ENCODE data around the gene ARID1B. TPM values are rescaled to one million over a fixed set of nuclear protein-coding genes. Genes with fewer than 3 reads are reported as not detected.

Gene ARID1B
- total and polyA plus RNA-seq, 8 donors: 16.2 to 68.0 (median 42.5) TPM

- no peak for ATAC-seq
- TF ChIP-seq CTCF (IDR thresholded peaks at IDR 0.05): no peak
- H3K36me3 ChIP-seq: no peaks in the 10 kb centered on the region
- 89 to 90% methylated on average over 7 of the region's 7 CpGs for WGBS, 2 donors
- FAIRE-seq: no peak
- no peak overlapping the region for H3K4me3 ChIP-seq
- no peaks in the 10 kb centered on the region for H3K9me3 ChIP-seq
- intact Hi-C loops (cut with DNase I): loop anchor here in 2 of 3 donors (10.0 kb wide), 2 partner anchors 112 to 162 kb away; no protein-coding TSS in a partner anchor
- no peak for DNase-seq
- no peak overlapping the region for H3K27ac ChIP-seq
- no peaks in the 10 kb centered on the region for H3K27me3 ChIP-seq
- H3K4me1 ChIP-seq: peaks cover 18 to 41% (median 29%) of the 10 kb centered on the region in 3 donors
Measured at GRCh38 chr6:156946370-156946936, 169.3 kb downstream of the ARID1B start.

- Histone ChIP-seq H3K36me3 (no peaks in the 10 kb centered on the region), H3K4me1 (peaks cover 7 to 24% (median 22%) of the 10 kb centered on the region in 3 donors), H3K9me3 (no peaks in the 10 kb centered on the region), H3K4me3 (no peak overlapping the region), H3K27ac (no peak overlapping the region), H3K27me3 (no peaks in the 10 kb centered on the region)
- TF ChIP-seq CTCF (IDR thresholded peaks at IDR 0.05): no peak
- DNase-seq (no peak), FAIRE-seq (no peak), ATAC-seq (no peak)
- intact Hi-C loops (cut with DNase I): loop anchor here in 2 of 3 donors (10.0 kb wide), 2 partner anchors 113 to 163 kb away; no protein-coding TSS in a partner anchor
- WGBS, 2 donors: 98 to 99% methylated on average over 6 of the region's 6 CpGs
Measured at GRCh38 chr6:156948277-156948676, 171.1 kb downstream of the ARID1B start.

GRCh38 chr6:156948807-156949206 lies 171.6 kb downstream of the ARID1B start:
- 59 to 66% methylated on average over 2 of the region's 2 CpGs for WGBS, 2 donors
- Histone ChIP-seq H3K9me3 (no peaks in the 10 kb centered on the region), H3K4me3 (no peak overlapping the region), H3K4me1 (peaks cover 7 to 28% (median 21%) of the 10 kb centered on the region in 3 donors), H3K36me3 (no peaks in the 10 kb centered on the region), H3K27me3 (no peaks in the 10 kb centered on the region), H3K27ac (no peak overlapping the region)
- TF ChIP-seq CTCF (IDR thresholded peaks at IDR 0.05): no peak
- intact Hi-C loops (cut with DNase I): loop anchor here in 2 of 3 donors (10.0 kb wide), 2 partner anchors 114 to 164 kb away; no protein-coding TSS in a partner anchor
- ATAC-seq: peak; percentile 39 to 60 (median 50)
- no peak for DNase-seq
- no peak for FAIRE-seq

- H3K4me3 ChIP-seq: no peak overlapping the region
- intact Hi-C loops (cut with DNase I): loop anchor here in 2 of 3 donors (10.0 kb wide), 2 partner anchors 115 to 165 kb away; no protein-coding TSS in a partner anchor
- TF ChIP-seq CTCF (IDR thresholded peaks at IDR 0.05): no peak
- no peaks in the 10 kb centered on the region for H3K36me3 ChIP-seq
- no peaks in the 10 kb centered on the region for H3K9me3 ChIP-seq
- peak overlapping the region in 1 of 4 donors; percentile 13 for H3K27ac ChIP-seq
- DNase-seq (no peak), ATAC-seq (peak in 3 of 4 donors; percentile 48 to 77 (median 57)), FAIRE-seq (no peak)
- peaks cover 7 to 30% (median 21%) of the 10 kb centered on the region in 3 donors for H3K4me1 ChIP-seq
- no peaks in the 10 kb centered on the region for H3K27me3 ChIP-seq
- WGBS, 2 donors: 24 to 35% methylated on average over 2 of the region's 2 CpGs
Measured at GRCh38 chr6:156949376-156949775, 172.2 kb downstream of the ARID1B start.

GRCh38 chr6:156950084-156950483 lies 172.9 kb downstream of the ARID1B start:
- no peak overlapping the region for H3K4me3 ChIP-seq
- peaks cover 7 to 30% (median 24%) of the 10 kb centered on the region in 3 donors for H3K4me1 ChIP-seq
- no peaks in the 10 kb centered on the region for H3K9me3 ChIP-seq
- intact Hi-C loops (cut with DNase I): no loop called here
- ATAC-seq: no peak
- FAIRE-seq: no peak
- H3K36me3 ChIP-seq: no peaks in the 10 kb centered on the region
- 97 to 99% methylated on average over 2 of the region's 2 CpGs for WGBS, 2 donors
- DNase-seq: no peak
- no peak for TF ChIP-seq CTCF (IDR thresholded peaks at IDR 0.05)
- no peaks in the 10 kb centered on the region for H3K27me3 ChIP-seq
- no peak overlapping the region for H3K27ac ChIP-seq

Measured in pancreas (tissue), 10 donors.